ENCODE measurements around the gene EXOC4. TPM values are rescaled to one million over a fixed set of nuclear protein-coding genes. Genes with fewer than 3 reads are reported as not detected.

The EXOC4 gene
- total RNA-seq, 1 donor from 2014 or later = 99.2 TPM

- no peak for DNase-seq (ENCODE audit: extremely low spot score in 2 of 2)
- H3K27ac ChIP-seq = no peak overlapping the region
Measured at GRCh38 chr7:133539016-133539415, 286.1 kb downstream of the EXOC4 start.

DNA sequence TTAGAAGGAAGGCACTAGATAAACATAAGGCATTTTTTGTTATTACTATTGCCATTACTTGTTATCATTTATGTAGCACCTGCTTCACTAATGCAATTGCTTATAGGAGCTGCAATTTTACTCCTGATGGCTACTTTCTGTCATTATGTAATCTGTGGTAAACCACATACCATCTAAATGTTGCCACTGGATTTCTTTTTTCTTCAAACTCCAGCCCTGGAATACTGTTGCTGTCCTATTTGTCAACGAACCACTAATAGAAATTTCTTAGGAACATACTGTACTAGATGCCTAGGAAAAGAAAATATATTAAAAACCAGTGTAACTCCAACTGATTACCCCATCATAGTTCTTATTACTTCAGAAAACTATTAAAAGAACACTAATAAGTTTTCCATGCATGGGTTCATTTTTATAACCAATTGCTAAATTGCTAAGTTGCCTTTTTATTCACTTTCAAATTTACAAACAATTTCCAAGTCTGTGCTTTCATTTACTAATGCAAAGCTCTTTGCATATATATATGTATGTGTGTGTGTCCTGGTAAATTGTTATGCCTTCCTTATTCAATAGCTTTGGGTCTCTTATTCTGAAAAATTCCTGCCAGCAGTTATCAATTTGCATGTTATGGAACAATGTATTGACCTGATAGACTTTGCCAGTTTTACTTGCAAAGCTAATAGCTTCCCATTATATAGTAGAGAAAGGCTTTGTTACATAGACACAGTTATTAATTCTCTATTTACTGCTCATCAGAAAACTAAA is 287.4 kb downstream of the EXOC4 start:
- no peak for TF ChIP-seq POLR2A (IDR thresholded peaks at IDR 0.05)
- TF ChIP-seq, protein P1, sequence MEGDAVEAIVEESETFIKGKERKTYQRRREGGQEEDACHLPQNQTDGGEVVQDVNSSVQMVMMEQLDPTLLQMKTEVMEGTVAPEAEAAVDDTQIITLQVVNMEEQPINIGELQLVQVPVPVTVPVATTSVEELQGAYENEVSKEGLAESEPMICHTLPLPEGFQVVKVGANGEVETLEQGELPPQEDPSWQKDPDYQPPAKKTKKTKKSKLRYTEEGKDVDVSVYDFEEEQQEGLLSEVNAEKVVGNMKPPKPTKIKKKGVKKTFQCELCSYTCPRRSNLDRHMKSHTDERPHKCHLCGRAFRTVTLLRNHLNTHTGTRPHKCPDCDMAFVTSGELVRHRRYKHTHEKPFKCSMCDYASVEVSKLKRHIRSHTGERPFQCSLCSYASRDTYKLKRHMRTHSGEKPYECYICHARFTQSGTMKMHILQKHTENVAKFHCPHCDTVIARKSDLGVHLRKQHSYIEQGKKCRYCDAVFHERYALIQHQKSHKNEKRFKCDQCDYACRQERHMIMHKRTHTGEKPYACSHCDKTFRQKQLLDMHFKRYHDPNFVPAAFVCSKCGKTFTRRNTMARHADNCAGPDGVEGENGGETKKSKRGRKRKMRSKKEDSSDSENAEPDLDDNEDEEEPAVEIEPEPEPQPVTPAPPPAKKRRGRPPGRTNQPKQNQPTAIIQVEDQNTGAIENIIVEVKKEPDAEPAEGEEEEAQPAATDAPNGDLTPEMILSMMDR (IDR thresholded peaks at IDR 0.05) = no peak
- Histone ChIP-seq H3K9me3 (no peaks in the 10 kb centered on the region), H3K36me3 (no peaks in the 10 kb centered on the region), H3K4me3 (no peak overlapping the region), H3K27ac (no peak overlapping the region), H3K4me1 (no peaks in the 10 kb centered on the region), H3K27me3 (no peaks in the 10 kb centered on the region)
- intact Hi-C loops (cut with DNase I) = no loop called here
- DNase-seq (ENCODE audit: extremely low spot score in 2 of 2) = no peak

More at GRCh38 chr7:133539016-133539415, 286.1 kb downstream of the EXOC4 start:
- H3K27me3 ChIP-seq = no peaks in the 10 kb centered on the region
- TF ChIP-seq, protein P1 (IDR thresholded peaks at IDR 0.05) = no peak
- TF ChIP-seq POLR2AphosphoS5 (IDR thresholded peaks at IDR 0.05; ENCODE audit: insufficient read depth in 1 of 2, low read depth in 1 of 2) (no peak), POLR2A (IDR thresholded peaks at IDR 0.05) (no peak)
- no peaks in the 10 kb centered on the region for H3K9me3 ChIP-seq
- H3K4me3 ChIP-seq = no peak overlapping the region
- no peaks in the 10 kb centered on the region for H3K4me1 ChIP-seq
- no peaks in the 10 kb centered on the region for H3K36me3 ChIP-seq
- intact Hi-C loops (cut with DNase I) = no loop called here

- H3K4me3 ChIP-seq = no peak overlapping the region
- intact Hi-C loops (cut with DNase I) = no loop called here
- no peak for DNase-seq (ENCODE audit: extremely low spot score in 2 of 2)
- no peak overlapping the region for H3K27ac ChIP-seq
- H3K36me3 ChIP-seq = no peaks in the 10 kb centered on the region
- TF ChIP-seq, protein P1 (IDR thresholded peaks at IDR 0.05) = no peak
- TF ChIP-seq POLR2AphosphoS5 (IDR thresholded peaks at IDR 0.05; ENCODE audit: insufficient read depth in 1 of 2, low read depth in 1 of 2) (no peak), POLR2A (IDR thresholded peaks at IDR 0.05) (no peak)
- H3K9me3 ChIP-seq = no peaks in the 10 kb centered on the region
- no peaks in the 10 kb centered on the region for H3K4me1 ChIP-seq
- H3K27me3 ChIP-seq = no peaks in the 10 kb centered on the region
Measured at GRCh38 chr7:133542209-133542780, 289.4 kb downstream of the EXOC4 start.

- no peak for DNase-seq (ENCODE audit: extremely low spot score in 2 of 2)
- Histone ChIP-seq H3K9me3 (no peaks in the 10 kb centered on the region), H3K27ac (no peak overlapping the region), H3K4me3 (no peak overlapping the region), H3K4me1 (no peaks in the 10 kb centered on the region), H3K27me3 (no peaks in the 10 kb centered on the region), H3K36me3 (no peaks in the 10 kb centered on the region)
- TF ChIP-seq POLR2AphosphoS5 (IDR thresholded peaks at IDR 0.05; ENCODE audit: insufficient read depth in 1 of 2, low read depth in 1 of 2) (no peak), POLR2A (IDR thresholded peaks at IDR 0.05) (no peak)
- TF ChIP-seq, protein P1 (IDR thresholded peaks at IDR 0.05) = no peak
- intact Hi-C loops (cut with DNase I) = no loop called here
Measured at GRCh38 chr7:133543657-133544056, 290.8 kb downstream of the EXOC4 start.

DNA sequence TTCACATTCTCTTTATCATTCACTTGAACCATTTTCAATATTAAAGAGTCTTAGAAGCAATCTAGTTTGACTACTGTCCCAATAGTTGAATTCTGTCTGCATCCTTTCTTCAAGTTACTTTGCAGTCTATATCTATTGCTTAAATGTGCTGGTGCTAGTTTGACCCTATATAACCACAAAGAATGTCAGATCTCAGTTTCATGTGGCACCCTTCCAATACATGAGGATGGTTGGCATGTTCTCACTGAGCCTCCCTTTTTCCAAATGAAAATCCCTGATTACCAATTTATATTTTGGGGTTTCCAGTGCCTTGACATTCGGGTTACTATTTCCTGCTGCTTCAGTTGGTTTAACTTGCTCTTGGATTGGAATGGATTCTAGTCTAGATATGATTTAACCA is 292.7 kb downstream of the EXOC4 start:
- Histone ChIP-seq H3K4me1 (no peaks in the 10 kb centered on the region), H3K9me3 (no peaks in the 10 kb centered on the region), H3K4me3 (no peak overlapping the region), H3K27me3 (no peaks in the 10 kb centered on the region), H3K27ac (no peak overlapping the region), H3K36me3 (no peaks in the 10 kb centered on the region)
- no peak for TF ChIP-seq POLR2A (IDR thresholded peaks at IDR 0.05)
- TF ChIP-seq, protein P1 (IDR thresholded peaks at IDR 0.05) = no peak
- no peak for TF ChIP-seq POLR2AphosphoS5 (IDR thresholded peaks at IDR 0.05; ENCODE audit: insufficient read depth in 1 of 2, low read depth in 1 of 2)
- intact Hi-C loops (cut with DNase I) = no loop called here
- no peak for DNase-seq (ENCODE audit: extremely low spot score in 2 of 2)

Data from vagina (tissue), 2 donors.